Limb (tissue), 2 donors: Measurements from ENCODE around the gene CAPZA1.

ENCODE experiments used
- DNase-seq, 2 donors: peaks; one replicate each; pipeline ENCODE4 v3.0.0-alpha.2; 2016; ENCODE audit errors: extremely low spot score in 2 of 2

CAPZA1 gene

DNA sequence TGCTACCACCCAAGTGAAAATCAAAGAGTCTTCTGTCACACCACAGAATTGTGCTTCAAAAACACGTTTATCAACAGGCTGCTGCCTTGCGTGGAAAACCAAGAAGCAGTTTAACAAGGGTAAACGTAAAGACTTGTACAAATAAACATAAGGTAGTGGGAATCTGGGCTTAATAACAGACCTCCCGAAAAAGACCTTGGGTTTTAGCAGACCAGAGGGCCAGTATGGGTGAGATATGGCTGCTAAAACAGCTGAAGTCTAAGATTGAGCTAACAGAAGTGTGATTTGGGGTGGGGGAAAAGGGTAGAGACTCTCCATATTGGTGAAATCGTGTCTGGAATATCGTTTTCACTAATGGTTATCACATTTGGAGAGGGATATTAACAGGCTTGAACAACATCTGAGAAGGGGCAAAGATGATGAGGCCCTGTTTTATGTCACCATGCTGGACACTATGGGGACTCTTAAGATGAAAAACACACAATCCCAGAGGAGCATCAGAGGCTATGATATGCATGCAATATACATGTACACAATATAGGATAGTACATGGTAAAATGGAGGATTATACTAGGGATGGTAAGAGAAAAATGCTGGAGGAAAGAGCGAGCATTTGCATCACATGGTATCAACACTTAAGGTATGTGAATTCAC, 56.2 kb downstream of the CAPZA1 start:
- DNase-seq, result no peak

DNA sequence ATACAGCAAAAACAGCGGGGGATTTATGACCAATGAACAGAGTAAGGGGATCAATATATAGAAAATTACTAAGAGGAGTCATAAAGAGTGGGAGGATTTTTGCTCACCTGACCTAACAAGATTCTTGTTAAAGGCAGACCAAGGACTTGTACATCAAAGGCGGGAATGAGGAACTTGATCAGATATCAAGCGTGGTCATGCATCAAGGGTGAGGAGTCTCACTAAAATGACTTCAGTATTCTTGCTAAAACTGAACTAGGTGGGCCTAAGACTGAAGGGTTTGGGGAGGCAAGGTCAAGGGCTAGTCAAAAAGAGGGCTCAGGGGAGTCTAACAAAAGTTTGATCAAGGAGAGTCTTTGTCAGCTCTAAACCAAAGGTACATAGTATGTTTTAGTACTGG, 56.9 kb downstream of the CAPZA1 start:
- DNase-seq, result no peak

- DNase-seq, result no peak
These were observed 57.9 kb downstream of the CAPZA1 start for GRCh38 chr1:112677501-112677900.

DNA sequence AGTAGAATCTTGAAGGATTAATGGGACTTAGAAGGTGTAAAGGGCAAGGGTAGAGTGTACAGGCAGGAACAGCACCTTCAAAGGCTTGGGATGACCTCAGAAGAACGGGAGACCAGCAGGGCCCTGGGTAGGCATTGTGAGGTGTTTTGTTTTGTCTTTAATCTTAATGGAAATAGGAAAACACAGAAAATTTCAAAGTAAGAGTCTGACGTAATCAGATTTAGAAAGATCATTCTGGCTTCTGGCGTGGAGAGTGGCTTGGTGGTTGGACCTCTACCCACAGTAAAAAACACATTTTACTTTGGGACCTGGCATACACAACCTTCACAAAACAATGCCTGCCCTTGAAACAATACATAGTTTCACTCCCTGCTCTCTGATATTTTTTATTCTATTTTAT, 59.0 kb downstream of the CAPZA1 start:
- DNase-seq, result no peak

- DNase-seq, result no peak
These were observed 66.3 kb downstream of the CAPZA1 start for GRCh38 chr1:112685913-112686312.

DNA sequence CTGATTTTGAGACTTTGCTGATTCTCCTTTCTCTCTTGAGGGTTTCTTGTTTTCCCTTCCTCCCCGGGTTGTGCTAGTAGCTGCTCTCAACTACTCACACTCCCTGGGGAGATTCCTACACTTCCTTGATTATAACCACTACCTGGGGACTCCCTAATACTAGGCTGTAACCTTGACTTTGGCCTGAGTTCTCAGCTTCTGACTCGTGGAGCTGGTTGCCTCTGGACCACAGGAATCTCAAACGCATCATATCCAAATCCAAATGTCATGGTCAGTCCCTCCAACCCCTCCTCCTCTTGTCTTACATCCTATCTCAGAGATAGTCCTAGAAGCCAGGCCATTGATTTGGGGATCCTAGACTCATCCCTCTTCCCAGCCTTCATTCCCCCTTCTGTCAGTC, 66.8 kb downstream of the CAPZA1 start:
- no peak for DNase-seq

DNA sequence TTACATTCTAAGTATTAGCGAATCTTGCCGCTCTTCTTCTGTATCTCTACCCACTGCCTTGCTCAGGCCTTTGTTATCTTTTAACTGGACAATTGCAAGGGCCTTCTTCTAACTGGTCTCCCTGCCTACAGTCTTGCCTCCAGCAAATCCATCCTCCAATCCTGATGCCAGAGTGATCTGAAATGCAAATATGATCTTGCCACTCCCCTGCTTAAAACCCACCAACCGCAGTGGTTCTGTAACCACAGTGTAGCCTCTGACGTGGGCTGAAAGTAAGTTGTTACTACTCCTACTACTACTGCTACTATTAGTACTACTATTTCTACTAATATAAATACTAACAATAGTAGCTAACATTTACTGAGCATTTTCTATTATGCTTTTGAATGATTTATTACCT, 67.2 kb downstream of the CAPZA1 start:
- no peak for DNase-seq

DNA sequence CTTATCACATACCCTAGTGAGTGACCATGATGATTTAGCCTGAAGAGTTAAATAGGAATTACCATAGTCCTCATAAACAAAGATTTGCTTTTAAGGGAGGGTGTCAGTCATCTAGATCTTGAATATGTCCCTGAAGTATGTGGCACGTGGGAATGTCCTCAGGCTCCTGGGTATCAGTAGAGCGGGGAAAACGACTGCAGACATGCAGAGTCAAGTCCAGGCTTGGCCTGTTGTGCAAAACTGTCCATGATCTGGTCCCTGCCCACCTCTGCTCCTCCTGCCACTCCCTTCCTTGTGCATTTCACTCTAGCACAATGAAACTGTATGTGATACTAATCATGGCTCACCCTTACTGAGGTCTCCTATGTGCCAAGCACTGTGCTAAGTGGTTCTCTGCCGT, 67.7 kb downstream of the CAPZA1 start:
- DNase-seq, result no peak

DNA sequence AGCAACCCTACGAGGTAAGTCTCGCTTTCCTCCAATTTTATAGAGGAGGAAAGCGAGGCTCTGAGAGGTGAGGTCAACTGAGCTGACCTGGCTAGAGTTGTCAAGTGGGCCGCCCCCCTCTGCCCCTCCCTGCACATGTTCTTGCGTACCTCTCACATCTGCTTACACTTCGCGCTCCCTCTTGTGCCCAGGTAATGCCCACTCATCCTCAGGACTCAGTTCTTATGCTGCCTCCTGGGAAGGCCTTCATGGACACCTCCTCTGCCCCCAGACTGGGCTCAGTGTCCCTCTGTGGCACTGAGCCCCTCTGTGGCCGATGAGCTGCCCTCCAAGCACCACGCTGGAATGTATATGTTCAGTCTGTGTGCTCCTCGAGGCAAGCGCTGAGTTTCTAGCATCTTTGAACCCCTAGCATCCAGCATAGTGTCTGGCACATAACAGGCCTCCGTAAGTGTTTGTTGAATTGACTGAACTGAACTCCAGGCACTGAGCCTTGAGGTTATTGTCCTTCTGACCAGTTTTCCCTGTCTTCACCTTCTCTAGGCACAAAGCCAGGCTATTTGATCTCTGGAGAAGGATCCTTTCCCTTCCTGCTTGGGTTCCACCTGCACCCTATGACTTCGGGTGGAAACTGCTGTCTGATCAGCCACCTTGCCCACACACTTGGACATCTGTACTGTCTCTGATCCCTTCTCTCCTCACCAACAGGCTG, 68.3 kb downstream of the CAPZA1 start:
- DNase-seq, result no peak

DNA sequence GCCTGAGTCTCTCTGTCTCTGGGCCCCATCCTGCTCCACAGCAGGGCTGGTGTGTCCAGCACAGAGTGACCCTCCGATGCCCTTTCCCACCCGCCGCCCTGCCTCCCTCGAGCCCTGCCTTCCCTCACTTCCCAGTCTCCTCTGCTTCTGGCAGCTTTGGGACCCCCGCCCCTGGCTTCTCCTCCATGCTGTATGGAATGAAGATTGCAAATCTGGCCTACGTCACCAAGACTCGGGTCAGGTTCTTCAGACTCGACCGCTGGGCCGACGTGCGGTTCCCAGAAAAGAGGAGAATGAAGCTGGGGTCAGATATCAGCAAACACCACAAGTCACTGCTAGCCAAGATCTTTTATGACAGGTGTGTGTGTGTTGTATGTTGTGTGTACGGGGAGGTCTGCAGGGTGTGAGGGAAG, 69.2 kb downstream of the CAPZA1 start:
- peak; percentile 46 to 60 for DNase-seq

DNA sequence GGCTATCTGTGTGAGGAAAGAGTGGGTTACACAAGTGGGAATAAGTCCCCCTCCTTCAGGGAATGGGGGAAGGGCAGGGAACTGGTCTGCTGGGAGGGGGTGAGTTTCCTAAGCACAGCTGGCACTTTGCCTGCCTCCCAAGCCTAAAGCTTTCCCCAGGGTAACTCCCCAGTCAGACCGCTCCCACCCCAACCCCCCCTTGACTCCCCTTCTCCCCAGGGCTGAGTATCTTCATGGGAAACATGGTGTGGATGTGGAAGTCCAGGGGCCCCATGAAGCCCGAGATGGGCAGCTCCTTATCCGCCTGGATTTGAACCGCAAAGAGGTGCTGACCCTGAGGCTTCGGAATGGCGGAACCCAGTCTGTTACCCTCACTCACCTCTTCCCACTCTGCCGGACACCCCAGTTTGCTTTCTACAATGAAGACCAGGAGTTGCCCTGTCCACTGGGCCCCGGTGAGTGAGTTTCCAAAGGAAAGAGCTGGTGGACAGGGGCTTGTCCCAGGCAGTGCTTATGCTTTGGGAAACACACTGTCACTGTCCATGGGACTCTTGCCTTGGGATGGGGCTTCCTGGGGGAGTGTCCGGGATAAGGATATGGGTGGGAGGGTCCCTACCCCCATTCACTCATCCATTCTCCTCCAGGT, 69.7 kb downstream of the CAPZA1 start:
- DNase-seq, result no peak

- DNase-seq, result no peak
These were observed 70.2 kb downstream of the CAPZA1 start for GRCh38 chr1:112689842-112690237.

- DNase-seq, result no peak
These were observed 73.0 kb downstream of the CAPZA1 start for GRCh38 chr1:112692681-112693080.

- DNase-seq, result no peak
These were observed 74.2 kb downstream of the CAPZA1 start for GRCh38 chr1:112693821-112694220.

- DNase-seq, result no peak
These were observed 74.8 kb downstream of the CAPZA1 start for GRCh38 chr1:112694363-112694929.

DNA sequence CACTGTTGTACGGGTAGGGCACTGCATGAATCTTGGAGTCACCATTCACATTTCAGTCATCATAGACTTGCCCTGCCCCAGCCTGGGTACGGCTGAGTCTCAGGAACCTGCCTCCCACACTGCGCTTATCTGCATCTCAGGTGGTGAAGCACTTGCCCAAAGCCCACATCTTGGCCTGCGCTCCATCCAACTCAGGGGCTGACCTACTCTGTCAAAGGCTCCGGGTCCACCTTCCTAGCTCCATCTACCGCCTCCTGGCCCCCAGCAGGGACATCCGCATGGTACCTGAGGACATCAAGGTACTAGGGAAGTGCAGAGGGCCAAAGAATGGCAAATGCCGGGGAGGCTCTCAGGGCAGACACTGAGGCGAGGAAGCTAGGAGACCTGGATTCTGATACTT, 75.6 kb downstream of the CAPZA1 start:
- DNase-seq, result no peak

- DNase-seq, result no peak
These were observed 77.1 kb downstream of the CAPZA1 start for GRCh38 chr1:112696578-112697314.

GRCh38 chr1:112697781-112698201, 78.2 kb downstream of the CAPZA1 start:
- DNase-seq, result no peak

- DNase-seq, result peak in 1 of 2 donors; percentile 26
These were observed 79.0 kb downstream of the CAPZA1 start for GRCh38 chr1:112698366-112699310.

- peak in 1 of 2 donors; percentile 21 for DNase-seq
These were observed 80.0 kb downstream of the CAPZA1 start for GRCh38 chr1:112699425-112700144.
